ENCODE data around the gene SMPD2.

DNA sequence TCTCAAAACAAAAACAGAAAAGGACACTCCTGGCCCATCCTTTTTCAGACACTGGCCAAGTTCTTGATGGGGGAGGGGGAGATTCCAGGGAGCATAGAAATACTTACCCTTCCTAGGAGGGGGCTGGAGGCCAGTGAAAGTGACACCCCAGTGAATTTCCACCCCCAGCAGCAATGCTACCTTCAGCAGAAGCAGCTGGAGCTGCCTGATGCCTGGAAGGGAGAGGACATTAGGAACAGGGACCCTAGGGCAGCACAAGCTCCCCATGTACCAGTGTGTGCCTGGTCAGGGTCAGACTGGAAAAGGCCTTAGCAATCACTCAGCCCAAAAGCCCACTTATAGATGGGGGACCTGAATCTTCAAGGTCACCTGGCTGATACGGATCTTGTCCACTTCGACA, 12.6 kb downstream of the SMPD2 start:
- no peak for TF ChIP-seq EP300 (IDR thresholded peaks at IDR 0.05)
- TF ChIP-seq CTCF (IDR thresholded peaks at IDR 0.05) = no peak
- TF ChIP-seq POLR2A (IDR thresholded peaks at IDR 0.05) = no peak

All from ovary (tissue), 3 donors.